ENCODE measurements around the gene PLSCR5. TPM values are rescaled to one million over a fixed set of nuclear protein-coding genes. Genes with fewer than 3 reads are reported as not detected.

The PLSCR5 gene
- polyA plus RNA-seq, 1 experiment, result not detected

DNA sequence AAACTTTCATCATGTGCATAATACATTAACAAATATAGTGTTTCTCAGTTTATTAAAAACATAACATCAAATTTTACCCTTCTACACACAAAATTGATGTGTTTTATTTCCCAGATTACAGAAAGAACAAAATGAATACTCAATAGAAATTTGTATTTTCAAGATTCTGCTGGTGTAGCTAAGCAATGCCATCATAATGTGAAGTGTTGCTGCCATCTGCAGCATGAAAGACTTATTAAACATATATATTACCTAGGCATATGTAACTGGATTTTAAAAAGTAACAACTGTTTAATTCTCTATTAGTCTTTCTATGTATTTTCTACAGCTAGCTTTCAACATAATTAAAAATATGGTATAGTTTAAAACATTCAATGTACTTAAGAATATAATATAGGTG is 27.5 kb downstream of the PLSCR5 start:
- POLR2A ChIA-PET, result no interaction called here
- CTCF ChIA-PET, result interaction anchor here (0.6 to 2.5 kb wide), 25 partner anchors 10 to 801 kb away, joined by 3 to 75 read pairs (median 4); no protein-coding TSS in a partner anchor
- Histone ChIP-seq H3K4me3 (ENCODE audit: low read depth, low read length) (no peak overlapping the region), H3K9me3 (ENCODE audit: control insufficient read depth, insufficient read depth, low read length) (peaks cover 4% of the 10 kb centered on the region; the same call in 1 of the 2 replicates), H3K27me3 (ENCODE audit: control insufficient read depth, insufficient read depth, low read length) (no peaks in the 10 kb centered on the region), H3K27ac (ENCODE audit: low read depth, low read length) (no peak overlapping the region)
- TF ChIP-seq, protein P1, sequence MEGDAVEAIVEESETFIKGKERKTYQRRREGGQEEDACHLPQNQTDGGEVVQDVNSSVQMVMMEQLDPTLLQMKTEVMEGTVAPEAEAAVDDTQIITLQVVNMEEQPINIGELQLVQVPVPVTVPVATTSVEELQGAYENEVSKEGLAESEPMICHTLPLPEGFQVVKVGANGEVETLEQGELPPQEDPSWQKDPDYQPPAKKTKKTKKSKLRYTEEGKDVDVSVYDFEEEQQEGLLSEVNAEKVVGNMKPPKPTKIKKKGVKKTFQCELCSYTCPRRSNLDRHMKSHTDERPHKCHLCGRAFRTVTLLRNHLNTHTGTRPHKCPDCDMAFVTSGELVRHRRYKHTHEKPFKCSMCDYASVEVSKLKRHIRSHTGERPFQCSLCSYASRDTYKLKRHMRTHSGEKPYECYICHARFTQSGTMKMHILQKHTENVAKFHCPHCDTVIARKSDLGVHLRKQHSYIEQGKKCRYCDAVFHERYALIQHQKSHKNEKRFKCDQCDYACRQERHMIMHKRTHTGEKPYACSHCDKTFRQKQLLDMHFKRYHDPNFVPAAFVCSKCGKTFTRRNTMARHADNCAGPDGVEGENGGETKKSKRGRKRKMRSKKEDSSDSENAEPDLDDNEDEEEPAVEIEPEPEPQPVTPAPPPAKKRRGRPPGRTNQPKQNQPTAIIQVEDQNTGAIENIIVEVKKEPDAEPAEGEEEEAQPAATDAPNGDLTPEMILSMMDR (IDR thresholded peaks at IDR 0.05; ENCODE audit: low read depth, low read length), result peak; percentile 47
- peak; percentile 43 for DNase-seq (ENCODE audit: low read depth, low spot score)

DNA sequence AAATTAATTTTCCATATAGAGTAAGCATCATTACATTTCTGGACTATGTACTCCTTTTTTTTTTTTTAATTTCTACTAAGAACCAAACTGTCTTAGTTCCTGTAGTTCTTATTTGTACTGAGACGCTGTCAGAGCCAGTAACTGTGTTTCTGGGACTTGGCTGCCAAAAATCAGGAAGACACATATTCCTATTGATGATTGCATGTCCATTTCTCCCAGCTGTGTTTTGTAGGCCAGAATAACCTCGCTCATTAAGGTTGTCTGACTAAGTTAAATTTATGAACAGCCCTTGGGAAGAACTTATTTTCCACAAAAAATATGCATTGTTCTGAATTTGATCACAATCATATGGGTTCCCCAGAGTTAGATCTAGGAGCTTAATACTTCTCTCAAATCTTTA is 29.5 kb downstream of the PLSCR5 start:
- DNase-seq (ENCODE audit: low read depth, low spot score), result no peak
- ChIA-PET POLR2A (interaction anchor here (0.7 kb wide), 1 partner anchor 401 kb away, joined by 5 read pairs; no protein-coding TSS in a partner anchor), CTCF (interaction anchor here (1.2 to 3.2 kb wide), 4 partner anchors 19 to 386 kb away, joined by 3 to 25 read pairs (median 9); no protein-coding TSS in a partner anchor)
- no peak overlapping the region for H3K4me3 ChIP-seq (ENCODE audit: low read depth, low read length)
- no peaks in the 10 kb centered on the region for H3K9me3 ChIP-seq (ENCODE audit: control insufficient read depth, insufficient read depth, low read length)
- no peak overlapping the region for H3K27ac ChIP-seq (ENCODE audit: low read depth, low read length)
- no peaks in the 10 kb centered on the region for H3K27me3 ChIP-seq (ENCODE audit: control insufficient read depth, insufficient read depth, low read length)
- TF ChIP-seq, protein P1 (IDR thresholded peaks at IDR 0.05; ENCODE audit: low read depth, low read length), result no peak

DNA sequence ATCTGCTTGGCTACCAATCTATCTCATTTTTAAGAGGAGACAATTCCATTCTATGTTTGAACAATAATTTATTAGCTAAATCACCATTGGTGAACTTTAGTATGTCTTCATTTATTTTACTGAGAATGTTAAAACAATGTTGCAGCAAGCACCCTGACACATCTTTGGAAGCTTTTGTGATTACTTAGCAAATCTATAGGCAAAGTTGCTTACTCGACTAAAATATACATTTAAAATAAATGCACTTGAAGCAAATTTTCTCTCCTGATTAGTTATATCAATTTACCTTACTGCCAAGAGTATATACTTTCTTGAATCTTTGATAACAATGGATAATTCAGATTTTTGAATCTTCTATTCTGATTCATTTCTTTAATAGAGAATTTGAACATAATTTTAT is 31.0 kb downstream of the PLSCR5 start:
- H3K9me3 ChIP-seq (ENCODE audit: control insufficient read depth, insufficient read depth, low read length), result no peaks in the 10 kb centered on the region
- DNase-seq (ENCODE audit: low read depth, low spot score), result no peak
- no peak overlapping the region for H3K27ac ChIP-seq (ENCODE audit: low read depth, low read length)
- ChIA-PET CTCF (interaction anchor here (0.7 to 3.2 kb wide), 3 partner anchors 247 to 384 kb away, joined by 3 to 25 read pairs (median 12); no protein-coding TSS in a partner anchor), POLR2A (no interaction called here)
- TF ChIP-seq, protein P1 (IDR thresholded peaks at IDR 0.05; ENCODE audit: low read depth, low read length), result no peak
- no peak overlapping the region for H3K4me3 ChIP-seq (ENCODE audit: low read depth, low read length)
- H3K27me3 ChIP-seq (ENCODE audit: control insufficient read depth, insufficient read depth, low read length), result no peaks in the 10 kb centered on the region

DNA sequence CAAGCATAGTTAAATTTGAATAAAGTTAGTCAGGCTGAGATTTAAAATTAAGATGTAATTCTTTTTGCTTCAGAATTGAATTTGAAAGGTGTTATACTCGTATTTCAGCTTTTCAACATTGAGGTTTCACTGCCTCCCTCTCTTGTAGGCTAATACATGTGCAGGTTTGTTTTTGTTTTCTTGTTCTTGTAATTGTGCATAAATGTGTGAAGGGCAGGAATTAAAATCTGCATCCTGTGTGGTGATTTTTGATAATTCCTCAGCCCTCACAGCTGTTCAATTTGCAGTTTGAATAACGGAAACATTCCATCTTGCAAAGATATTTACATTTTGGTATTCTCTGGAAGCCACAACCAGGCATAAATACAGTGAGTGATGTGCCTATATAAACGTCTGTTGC is 35.8 kb downstream of the PLSCR5 start:
- POLR2A ChIA-PET, result interaction anchor here (0.5 to 1.0 kb wide), 2 partner anchors 25 to 176 kb away, joined by 3 to 4 read pairs; partner anchors contain the start of gene PLSCR1
- Histone ChIP-seq H3K27me3 (ENCODE audit: control insufficient read depth, insufficient read depth, low read length) (no peaks in the 10 kb centered on the region), H3K4me3 (ENCODE audit: low read depth, low read length) (no peak overlapping the region), H3K9me3 (ENCODE audit: control insufficient read depth, insufficient read depth, low read length) (no peaks in the 10 kb centered on the region), H3K27ac (ENCODE audit: low read depth, low read length) (no peak overlapping the region)
- no peak for DNase-seq (ENCODE audit: low read depth, low spot score)
- CTCF ChIA-PET, result interaction anchor here (1.2 to 2.6 kb wide), 4 partner anchors 20 to 380 kb away, joined by 4 to 11 read pairs (median 8); no protein-coding TSS in a partner anchor
- TF ChIP-seq, protein P1 (IDR thresholded peaks at IDR 0.05; ENCODE audit: low read depth, low read length), result no peak

DNA sequence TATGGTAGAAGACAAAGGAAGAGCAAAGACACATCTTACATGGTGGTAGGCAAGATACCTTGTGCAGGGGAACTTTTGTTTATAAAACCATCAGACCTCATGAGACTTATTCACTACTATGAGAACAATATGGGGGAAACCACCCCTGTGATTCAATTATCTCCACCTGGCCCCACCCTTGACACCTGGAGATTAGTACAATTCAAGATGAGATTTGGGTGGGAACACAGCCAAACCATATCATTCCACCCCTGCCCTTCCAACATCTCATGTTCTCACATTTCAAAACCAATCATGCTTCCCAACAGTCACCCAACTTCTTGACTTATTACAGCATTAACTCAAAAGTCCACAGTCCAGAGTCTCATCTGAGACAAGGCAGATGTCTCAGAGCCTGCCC is 39.0 kb downstream of the PLSCR5 start:
- CTCF ChIA-PET, result no interaction called here

More for the DNA sequence above, 39.0 kb downstream of the PLSCR5 start:
- POLR2A ChIA-PET, result no interaction called here
- Histone ChIP-seq H3K4me3 (ENCODE audit: low read depth, low read length) (no peak overlapping the region), H3K9me3 (ENCODE audit: control insufficient read depth, insufficient read depth, low read length) (no peaks in the 10 kb centered on the region), H3K27me3 (ENCODE audit: control insufficient read depth, insufficient read depth, low read length) (no peaks in the 10 kb centered on the region), H3K27ac (ENCODE audit: low read depth, low read length) (no peak overlapping the region)
- DNase-seq (ENCODE audit: low read depth, low spot score), result no peak
- TF ChIP-seq, protein P1 (IDR thresholded peaks at IDR 0.05; ENCODE audit: low read depth, low read length), result no peak

All from AG04450 (cell line).